ENCODE data around the gene FMNL2. TPM values are rescaled to one million over a fixed set of nuclear protein-coding genes. Genes with fewer than 3 reads are reported as not detected.
A peak's percentile ranks its signal among the peaks of the same experiment; 100 is the strongest.

The FMNL2 gene
- total RNA-seq, 3 donors from 2014 or later, result 11.5 to 25.4 (median 12.0) TPM

DNA sequence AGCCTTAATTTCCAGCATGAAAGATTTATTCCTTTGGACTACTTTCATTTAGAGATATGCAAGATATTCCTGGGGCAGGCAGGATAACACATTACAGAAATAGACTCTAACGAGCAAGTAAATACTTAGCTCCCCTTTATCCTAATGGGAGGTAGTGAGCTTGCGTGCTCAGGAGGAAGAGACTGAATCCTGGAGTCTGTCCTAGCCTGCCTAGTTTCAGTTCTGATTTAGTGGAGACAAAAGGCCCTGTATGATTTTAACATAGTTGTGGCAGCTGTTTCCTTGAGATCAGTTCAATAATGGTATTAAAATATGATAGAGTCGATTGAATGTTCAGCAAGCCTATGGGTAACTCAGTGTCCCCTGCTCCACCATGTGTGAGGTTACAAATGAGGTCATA, 109.5 kb downstream of the FMNL2 start:
- DNase-seq, result no peak
- no peak overlapping the region for H3K4me3 ChIP-seq
- intact Hi-C loops (cut with DNase I, micrococcal nuclease), result no loop called here
- H3K4me1 ChIP-seq (ENCODE audit: low read depth), result no peaks in the 10 kb centered on the region
- no peaks in the 10 kb centered on the region for H3K9me3 ChIP-seq
- TF ChIP-seq, protein P1, sequence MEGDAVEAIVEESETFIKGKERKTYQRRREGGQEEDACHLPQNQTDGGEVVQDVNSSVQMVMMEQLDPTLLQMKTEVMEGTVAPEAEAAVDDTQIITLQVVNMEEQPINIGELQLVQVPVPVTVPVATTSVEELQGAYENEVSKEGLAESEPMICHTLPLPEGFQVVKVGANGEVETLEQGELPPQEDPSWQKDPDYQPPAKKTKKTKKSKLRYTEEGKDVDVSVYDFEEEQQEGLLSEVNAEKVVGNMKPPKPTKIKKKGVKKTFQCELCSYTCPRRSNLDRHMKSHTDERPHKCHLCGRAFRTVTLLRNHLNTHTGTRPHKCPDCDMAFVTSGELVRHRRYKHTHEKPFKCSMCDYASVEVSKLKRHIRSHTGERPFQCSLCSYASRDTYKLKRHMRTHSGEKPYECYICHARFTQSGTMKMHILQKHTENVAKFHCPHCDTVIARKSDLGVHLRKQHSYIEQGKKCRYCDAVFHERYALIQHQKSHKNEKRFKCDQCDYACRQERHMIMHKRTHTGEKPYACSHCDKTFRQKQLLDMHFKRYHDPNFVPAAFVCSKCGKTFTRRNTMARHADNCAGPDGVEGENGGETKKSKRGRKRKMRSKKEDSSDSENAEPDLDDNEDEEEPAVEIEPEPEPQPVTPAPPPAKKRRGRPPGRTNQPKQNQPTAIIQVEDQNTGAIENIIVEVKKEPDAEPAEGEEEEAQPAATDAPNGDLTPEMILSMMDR (IDR thresholded peaks at IDR 0.05), result no peak
- no peaks in the 10 kb centered on the region for H3K36me3 ChIP-seq (ENCODE audit: low read depth)
- ATAC-seq, result no peak

- TF ChIP-seq, protein P1 (IDR thresholded peaks at IDR 0.05), result no peak
- intact Hi-C loops (cut with DNase I, micrococcal nuclease), result no loop called here
- Histone ChIP-seq H3K36me3 (ENCODE audit: low read depth) (no peaks in the 10 kb centered on the region), H3K9me3 (no peaks in the 10 kb centered on the region), H3K4me1 (ENCODE audit: low read depth) (no peaks in the 10 kb centered on the region), H3K4me3 (no peak overlapping the region)
- DNase-seq (no peak), ATAC-seq (no peak)
Observed at GRCh38 chr2:152445375-152445774, 110.4 kb downstream of the FMNL2 start.

- no peaks in the 10 kb centered on the region for H3K4me1 ChIP-seq (ENCODE audit: low read depth)
- no peaks in the 10 kb centered on the region for H3K36me3 ChIP-seq (ENCODE audit: low read depth)
- intact Hi-C loops (cut with DNase I, micrococcal nuclease), result no loop called here
- no peak overlapping the region for H3K4me3 ChIP-seq
- DNase-seq (no peak), ATAC-seq (peak; percentile 50)
- H3K9me3 ChIP-seq, result no peaks in the 10 kb centered on the region
- TF ChIP-seq, protein P1 (IDR thresholded peaks at IDR 0.05), result no peak
Observed at GRCh38 chr2:152445791-152446201, 110.8 kb downstream of the FMNL2 start.

DNA sequence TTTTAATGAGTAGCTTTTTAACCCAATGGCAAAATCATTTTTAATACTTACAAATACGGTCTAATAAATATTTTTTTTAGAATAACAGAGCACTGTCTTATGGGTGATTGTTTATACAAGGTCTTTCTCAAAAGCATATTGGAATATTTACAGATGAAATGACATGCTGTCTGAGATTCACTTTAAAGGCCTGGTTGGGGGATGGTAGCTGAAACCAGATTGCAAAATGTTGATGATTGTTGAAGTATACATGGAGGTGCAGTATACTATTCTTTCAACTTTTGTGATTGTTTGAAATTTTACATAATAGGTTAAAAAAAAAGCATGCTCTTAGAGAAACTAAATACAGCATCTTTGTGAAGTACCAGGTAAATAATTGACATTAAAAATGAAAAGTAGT, 111.2 kb downstream of the FMNL2 start:
- TF ChIP-seq, protein P1 (IDR thresholded peaks at IDR 0.05), result no peak
- ATAC-seq, result no peak
- DNase-seq, result no peak
- no peaks in the 10 kb centered on the region for H3K36me3 ChIP-seq (ENCODE audit: low read depth)
- no peak overlapping the region for H3K4me3 ChIP-seq
- H3K4me1 ChIP-seq (ENCODE audit: low read depth), result no peaks in the 10 kb centered on the region
- intact Hi-C loops (cut with DNase I, micrococcal nuclease), result no loop called here
- no peaks in the 10 kb centered on the region for H3K9me3 ChIP-seq

- ATAC-seq (no peak), DNase-seq (no peak)
- no peaks in the 10 kb centered on the region for H3K36me3 ChIP-seq (ENCODE audit: low read depth)
- no peak overlapping the region for H3K4me3 ChIP-seq
- TF ChIP-seq, protein P1 (IDR thresholded peaks at IDR 0.05), result no peak
- H3K9me3 ChIP-seq, result no peaks in the 10 kb centered on the region
- H3K4me1 ChIP-seq (ENCODE audit: low read depth), result no peaks in the 10 kb centered on the region
- intact Hi-C loops (cut with DNase I, micrococcal nuclease), result no loop called here
Observed at GRCh38 chr2:152447897-152448296, 112.9 kb downstream of the FMNL2 start.

GRCh38 chr2:152448606-152449005, 113.6 kb downstream of the FMNL2 start:
- H3K4me3 ChIP-seq, result no peak overlapping the region
- DNase-seq (no peak), ATAC-seq (no peak)
- no peaks in the 10 kb centered on the region for H3K36me3 ChIP-seq (ENCODE audit: low read depth)
- intact Hi-C loops (cut with DNase I, micrococcal nuclease), result no loop called here
- TF ChIP-seq, protein P1 (IDR thresholded peaks at IDR 0.05), result no peak
- H3K9me3 ChIP-seq, result no peaks in the 10 kb centered on the region
- no peaks in the 10 kb centered on the region for H3K4me1 ChIP-seq (ENCODE audit: low read depth)
